ENCODE data around the gene SEMA3A. TPM values are rescaled to one million over a fixed set of nuclear protein-coding genes. Genes with fewer than 3 reads are reported as not detected.

SEMA3A gene
- total and polyA plus RNA-seq, 3 donors from 2014 or later: 1.4 to 3.9 (median 2.0) TPM

GRCh38 chr7:84187813-84188510 lies 6.6 kb downstream of the SEMA3A start:
- Histone ChIP-seq H3K9me3 (no peaks in the 10 kb centered on the region), H3K36me3 (ENCODE audit: low read depth, missing control alignments) (no peaks in the 10 kb centered on the region), H3K27me3 (no peaks in the 10 kb centered on the region), H3K4me3 (no peak overlapping the region), H3K27ac (no peak overlapping the region), H3K4me1 (no peaks in the 10 kb centered on the region)
- DNase-seq: no peak
- TF ChIP-seq, protein P1, sequence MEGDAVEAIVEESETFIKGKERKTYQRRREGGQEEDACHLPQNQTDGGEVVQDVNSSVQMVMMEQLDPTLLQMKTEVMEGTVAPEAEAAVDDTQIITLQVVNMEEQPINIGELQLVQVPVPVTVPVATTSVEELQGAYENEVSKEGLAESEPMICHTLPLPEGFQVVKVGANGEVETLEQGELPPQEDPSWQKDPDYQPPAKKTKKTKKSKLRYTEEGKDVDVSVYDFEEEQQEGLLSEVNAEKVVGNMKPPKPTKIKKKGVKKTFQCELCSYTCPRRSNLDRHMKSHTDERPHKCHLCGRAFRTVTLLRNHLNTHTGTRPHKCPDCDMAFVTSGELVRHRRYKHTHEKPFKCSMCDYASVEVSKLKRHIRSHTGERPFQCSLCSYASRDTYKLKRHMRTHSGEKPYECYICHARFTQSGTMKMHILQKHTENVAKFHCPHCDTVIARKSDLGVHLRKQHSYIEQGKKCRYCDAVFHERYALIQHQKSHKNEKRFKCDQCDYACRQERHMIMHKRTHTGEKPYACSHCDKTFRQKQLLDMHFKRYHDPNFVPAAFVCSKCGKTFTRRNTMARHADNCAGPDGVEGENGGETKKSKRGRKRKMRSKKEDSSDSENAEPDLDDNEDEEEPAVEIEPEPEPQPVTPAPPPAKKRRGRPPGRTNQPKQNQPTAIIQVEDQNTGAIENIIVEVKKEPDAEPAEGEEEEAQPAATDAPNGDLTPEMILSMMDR (IDR thresholded peaks at IDR 0.05): no peak
- TF ChIP-seq POLR2A (IDR thresholded peaks at IDR 0.05): no peak
- intact Hi-C loops (cut with DNase I; ENCODE audit: low total_unique reads): no loop called here
- 90 to 94% methylated on average over 2 of the region's 2 CpGs for whole genome bisulfite sequencing, 2 donors

GRCh38 chr7:84187087-84187805 lies 7.3 kb downstream of the SEMA3A start:
- no peaks in the 10 kb centered on the region for H3K4me1 ChIP-seq
- no peak for DNase-seq
- intact Hi-C loops (cut with DNase I; ENCODE audit: low total_unique reads): no loop called here
- no peaks in the 10 kb centered on the region for H3K9me3 ChIP-seq
- no peak overlapping the region for H3K4me3 ChIP-seq
- H3K27me3 ChIP-seq: no peaks in the 10 kb centered on the region
- H3K27ac ChIP-seq: no peak overlapping the region
- TF ChIP-seq, protein P1 (IDR thresholded peaks at IDR 0.05): no peak
- TF ChIP-seq POLR2A (IDR thresholded peaks at IDR 0.05): no peak
- H3K36me3 ChIP-seq (ENCODE audit: low read depth, missing control alignments): no peaks in the 10 kb centered on the region

GRCh38 chr7:84183741-84184140 lies 10.8 kb downstream of the SEMA3A start:
- 91 to 97% methylated on average over 1 of the region's 1 CpG for WGBS, 2 donors
- TF ChIP-seq POLR2A (IDR thresholded peaks at IDR 0.05): no peak
- TF ChIP-seq, protein P1 (IDR thresholded peaks at IDR 0.05): no peak
- Histone ChIP-seq H3K4me3 (no peak overlapping the region), H3K9me3 (no peaks in the 10 kb centered on the region), H3K36me3 (ENCODE audit: low read depth, missing control alignments) (no peaks in the 10 kb centered on the region), H3K4me1 (no peaks in the 10 kb centered on the region), H3K27ac (no peak overlapping the region), H3K27me3 (no peaks in the 10 kb centered on the region)
- intact Hi-C loops (cut with DNase I; ENCODE audit: low total_unique reads): no loop called here
- no peak for DNase-seq

DNA sequence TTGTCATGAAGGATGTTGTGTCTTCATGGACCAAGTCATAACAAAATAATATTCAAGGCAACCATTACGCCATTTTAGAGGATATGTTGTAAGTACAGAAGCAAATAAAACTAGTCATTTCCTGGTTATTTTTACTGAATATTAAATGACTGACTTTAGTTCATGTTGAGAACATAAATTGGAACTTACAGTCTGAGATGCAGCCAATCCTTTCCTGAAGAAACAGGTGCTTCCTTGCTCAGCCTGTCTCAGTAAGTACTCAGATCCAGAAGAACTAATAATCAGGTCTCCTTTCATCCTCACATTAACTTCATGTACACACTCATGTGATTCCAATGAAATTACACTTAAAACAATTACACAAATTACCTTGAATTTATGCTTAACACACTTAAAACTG lies 12.3 kb downstream of the SEMA3A start:
- H3K4me3 ChIP-seq: no peak overlapping the region
- H3K4me1 ChIP-seq: no peaks in the 10 kb centered on the region
- intact Hi-C loops (cut with DNase I; ENCODE audit: low total_unique reads): no loop called here
- WGBS, 2 donors: 76 to 89% methylated on average over 1 of the region's 1 CpG
- no peaks in the 10 kb centered on the region for H3K27me3 ChIP-seq
- no peaks in the 10 kb centered on the region for H3K36me3 ChIP-seq (ENCODE audit: low read depth, missing control alignments)
- no peaks in the 10 kb centered on the region for H3K9me3 ChIP-seq
- no peak overlapping the region for H3K27ac ChIP-seq
- DNase-seq: no peak
- no peak for TF ChIP-seq POLR2A (IDR thresholded peaks at IDR 0.05)
- TF ChIP-seq, protein P1 (IDR thresholded peaks at IDR 0.05): no peak
